GM12872 (cell line): ENCODE measurements around the gene HDAC10.

Source experiments
- CTCF ChIP-seq: IDR thresholded peaks from 3 replicates; pipeline ENCODE4 v1.5.1; 2011; ENCODE audit warnings: low read depth, mild to moderate bottlenecking, low read length, moderate library complexity; ENCODE audit not compliant: insufficient read depth

HDAC10 gene

GRCh38 chr22:50269970-50270665 lies 19.1 kb upstream of the HDAC10 start, which contains the start of gene MAPK11:
TSS of gene MAPK11 (minus strand) at chr22:50270380. CDS start at chr22:50270292, 88 bp downstream.
- TF ChIP-seq CTCF: no peak

GRCh38 chr22:50269573-50269969 lies 18.5 kb upstream of the HDAC10 start:
- no peak for TF ChIP-seq CTCF

- no peak for TF ChIP-seq CTCF
These were observed 17.6 kb upstream of the HDAC10 start for GRCh38 chr22:50268655-50269113.

- TF ChIP-seq CTCF: peak; percentile 32; the same call in 2 of the 3 replicates
These were observed 16.7 kb upstream of the HDAC10 start for GRCh38 chr22:50267591-50268390.

- no peak for TF ChIP-seq CTCF
These were observed 15.9 kb upstream of the HDAC10 start for GRCh38 chr22:50266994-50267393.

- no peak for TF ChIP-seq CTCF
These were observed 14.0 kb upstream of the HDAC10 start for GRCh38 chr22:50264946-50265669.
